Esophagus squamous epithelium (tissue), 4 donors: ENCODE measurements around the gene KCNK2.

Experiments
- POLR2A ChIP-seq, 4 donors: fragments of 450-650 bp; IDR thresholded peaks; one replicate each; pipeline ENCODE4 v1.6.1; 2017; ENCODE audit warnings: antibody characterized with exemption in 4 of 4, mild to moderate bottlenecking in 4 of 4, moderate library complexity in 3 of 4
- TF ChIP-seq, protein P1 (sequence below), 6 experiments: fragments of 450-650 bp in 4 of 6; fragments of 200-600 bp in 2 of 6; sonication (generic) in 2 of 6; IDR thresholded peaks; one replicate each; pipeline ENCODE4 v1.5.1; 2016 to 2019; ENCODE audit warnings: antibody characterized with exemption in 6 of 6, mild to moderate bottlenecking in 4 of 6, moderate library complexity in 4 of 6

GRCh38 chr1:215277532-215277931 lies 195.0 kb downstream of the KCNK2 start:
- TF ChIP-seq, protein P1, sequence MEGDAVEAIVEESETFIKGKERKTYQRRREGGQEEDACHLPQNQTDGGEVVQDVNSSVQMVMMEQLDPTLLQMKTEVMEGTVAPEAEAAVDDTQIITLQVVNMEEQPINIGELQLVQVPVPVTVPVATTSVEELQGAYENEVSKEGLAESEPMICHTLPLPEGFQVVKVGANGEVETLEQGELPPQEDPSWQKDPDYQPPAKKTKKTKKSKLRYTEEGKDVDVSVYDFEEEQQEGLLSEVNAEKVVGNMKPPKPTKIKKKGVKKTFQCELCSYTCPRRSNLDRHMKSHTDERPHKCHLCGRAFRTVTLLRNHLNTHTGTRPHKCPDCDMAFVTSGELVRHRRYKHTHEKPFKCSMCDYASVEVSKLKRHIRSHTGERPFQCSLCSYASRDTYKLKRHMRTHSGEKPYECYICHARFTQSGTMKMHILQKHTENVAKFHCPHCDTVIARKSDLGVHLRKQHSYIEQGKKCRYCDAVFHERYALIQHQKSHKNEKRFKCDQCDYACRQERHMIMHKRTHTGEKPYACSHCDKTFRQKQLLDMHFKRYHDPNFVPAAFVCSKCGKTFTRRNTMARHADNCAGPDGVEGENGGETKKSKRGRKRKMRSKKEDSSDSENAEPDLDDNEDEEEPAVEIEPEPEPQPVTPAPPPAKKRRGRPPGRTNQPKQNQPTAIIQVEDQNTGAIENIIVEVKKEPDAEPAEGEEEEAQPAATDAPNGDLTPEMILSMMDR (IDR thresholded peaks at IDR 0.05): no peak
- no peak for TF ChIP-seq POLR2A (IDR thresholded peaks at IDR 0.05)
